Amniotic epithelial cell (primary cell): ENCODE results near the gene KHDC3L.
"Not testable (repeated sequence)": the region's sequence is repeated elsewhere in the genome, so short reads cannot be mapped to it uniquely, and the experiment has no call there.

Experiments
- DNase-seq: peaks from one replicate; pipeline ENCODE4 v3.0.0-alpha.2; 2010; ENCODE audit warnings: low read depth

Gene KHDC3L

GRCh38 chr6:73369563-73369962 is 7.1 kb downstream of the KHDC3L start, which contains the start of gene OOEP:
TSS of gene OOEP (minus strand) at chr6:73369897. CDS start at chr6:73369792, 105 bp downstream.
- no peak for DNase-seq

- no peak for DNase-seq
Measured at GRCh38 chr6:73371984-73372383, 9.5 kb downstream of the KHDC3L start.

- no peak for DNase-seq
Measured at GRCh38 chr6:73372516-73372915, 10.1 kb downstream of the KHDC3L start.

DNA sequence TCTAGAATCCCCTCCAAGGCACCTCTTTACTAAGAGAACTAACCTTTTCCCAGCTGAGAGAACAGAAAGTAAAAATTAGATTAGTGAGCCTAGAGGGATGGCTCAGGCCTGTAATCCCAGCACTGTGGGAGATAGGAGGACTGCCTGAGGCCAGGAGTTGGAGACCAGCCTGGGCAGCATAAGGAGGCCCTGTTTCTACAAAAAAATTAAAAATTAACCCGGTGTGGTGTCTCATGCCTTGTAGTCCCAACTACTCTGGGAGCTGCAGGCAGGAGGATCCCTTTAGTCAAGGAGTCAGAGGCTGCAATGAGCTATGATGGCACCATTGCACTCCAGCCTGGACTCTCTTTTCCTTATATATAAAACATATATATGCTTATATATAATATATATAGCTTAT is 12.8 kb downstream of the KHDC3L start:
- DNase-seq: no peak

GRCh38 chr6:73377225-73377624 is 14.8 kb downstream of the KHDC3L start:
- DNase-seq: peak; percentile 8

DNA sequence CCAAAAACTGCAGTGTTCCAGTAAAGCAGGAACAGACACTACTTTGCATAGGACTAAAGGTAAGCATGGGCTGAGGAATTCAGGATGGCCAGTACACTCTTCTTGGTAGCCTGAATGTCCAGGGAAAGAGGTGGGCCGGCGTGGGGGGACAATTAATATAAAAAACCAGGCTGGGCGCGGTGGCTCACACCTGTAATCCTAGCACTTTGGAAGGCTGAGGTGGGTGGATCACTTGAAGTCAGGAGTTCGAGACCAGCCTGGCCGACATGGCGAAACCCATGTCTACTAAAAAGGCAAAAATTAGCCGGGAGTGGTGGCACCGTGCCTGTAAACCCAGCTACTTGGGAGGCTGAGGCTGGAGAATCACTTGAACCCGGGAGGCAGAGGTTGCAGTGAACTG is 19.1 kb downstream of the KHDC3L start:
- not testable (repeated sequence) for DNase-seq

DNA sequence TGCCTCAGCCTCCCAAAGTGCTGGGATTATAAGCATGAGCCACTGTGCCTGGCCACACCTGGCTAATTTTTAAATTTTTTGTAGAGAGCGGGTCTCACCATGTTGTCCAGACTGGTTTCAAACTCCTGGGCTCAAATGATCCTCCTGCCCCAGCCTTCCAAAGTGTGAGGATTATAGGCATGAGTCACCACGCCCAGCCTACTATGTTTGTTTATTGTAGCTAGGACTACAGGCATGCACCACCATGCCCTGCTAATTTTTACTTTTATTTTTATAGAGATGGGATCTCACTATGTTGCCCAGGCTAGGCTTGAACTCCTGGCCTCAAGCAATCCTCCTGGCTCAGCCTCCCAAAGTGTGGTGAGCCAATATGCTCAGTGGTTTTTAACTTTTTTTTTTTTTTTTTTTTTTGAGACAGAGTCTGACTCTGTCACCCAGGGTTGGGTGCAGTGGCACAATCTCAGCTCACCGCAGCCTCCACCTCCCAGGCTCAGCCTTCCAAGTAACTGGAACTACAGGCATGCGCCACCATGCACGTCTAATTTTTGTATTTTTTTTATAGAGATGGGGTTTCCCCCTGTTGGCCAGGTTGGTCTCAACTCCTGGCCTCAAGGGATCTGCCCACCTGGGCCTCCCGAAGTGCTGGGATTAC is 20.1 kb downstream of the KHDC3L start:
- DNase-seq: no peak

GRCh38 chr6:73388433-73388799 is 26.0 kb downstream of the KHDC3L start:
- DNase-seq: no peak

GRCh38 chr6:73388800-73389512 is 26.5 kb downstream of the KHDC3L start:
- peak; percentile 38 for DNase-seq

DNA sequence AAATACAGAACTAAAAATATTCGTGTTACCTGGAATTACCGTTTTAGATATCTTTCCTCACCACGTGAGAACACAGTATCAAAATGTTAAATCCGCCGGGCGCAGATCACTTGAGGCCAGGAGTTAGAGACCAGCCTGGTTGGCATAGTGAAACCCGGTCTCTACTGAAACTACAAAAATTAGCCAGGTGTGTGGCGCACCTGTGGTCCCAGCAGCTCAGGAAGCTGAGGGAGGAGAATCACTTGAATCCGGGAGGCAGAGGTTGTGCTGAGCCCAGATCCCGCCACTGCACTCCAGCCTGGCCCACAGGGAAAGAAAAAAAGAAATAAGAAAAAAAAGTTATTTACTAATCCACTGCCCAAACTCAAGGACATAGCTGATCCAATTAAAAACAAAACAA is 27.4 kb downstream of the KHDC3L start:
- DNase-seq: no peak

DNA sequence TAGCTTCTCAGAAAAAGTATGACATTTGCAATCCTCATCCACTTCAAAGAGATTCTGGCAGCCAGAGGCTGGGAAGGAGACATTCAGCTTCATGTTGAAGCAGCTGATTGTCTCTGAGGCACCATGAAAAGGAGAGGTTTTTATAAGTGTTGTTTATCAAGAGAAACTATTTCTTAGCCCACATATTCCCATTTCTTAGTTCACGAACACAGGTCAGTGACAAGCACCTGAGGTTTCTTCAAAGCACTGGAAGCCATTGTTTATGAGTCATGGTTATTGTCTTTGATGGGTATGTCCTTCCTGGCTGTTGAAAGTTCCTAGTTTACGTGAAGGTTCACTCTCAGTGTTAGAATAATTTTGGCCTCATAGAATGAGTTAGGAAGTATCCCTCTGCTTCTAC is 29.2 kb downstream of the KHDC3L start:
- DNase-seq: no peak

DNA sequence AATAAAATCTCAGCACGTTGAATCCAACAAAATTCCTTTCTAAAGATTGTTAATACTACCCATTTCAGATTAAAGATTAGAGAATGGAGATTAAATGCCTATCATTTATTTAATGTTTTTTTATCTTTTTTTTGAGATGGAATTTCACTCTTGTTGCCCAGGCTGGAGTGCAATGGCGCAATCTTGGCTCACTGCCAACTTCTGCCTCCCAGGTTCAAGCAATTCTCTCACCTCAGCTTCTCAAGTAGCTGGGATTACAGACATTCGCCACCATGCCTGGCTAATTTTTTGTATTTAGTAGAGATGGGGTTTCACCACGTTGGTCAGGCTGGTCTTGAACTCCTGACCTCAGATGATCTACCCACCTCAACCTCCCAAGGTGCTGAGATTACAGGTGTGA is 29.7 kb downstream of the KHDC3L start:
- DNase-seq: not testable (repeated sequence)

- DNase-seq: no peak
Measured at GRCh38 chr6:73393278-73393677, 30.8 kb downstream of the KHDC3L start.

GRCh38 chr6:73394577-73395354 is 32.3 kb downstream of the KHDC3L start, which contains the start of gene DDX43:
TSS of gene DDX43 (plus strand) at chr6:73394828. CDS start at chr6:73394906, 78 bp downstream.
- DNase-seq: peak; percentile 93

- no peak for DNase-seq
Measured at GRCh38 chr6:73395875-73396274, 33.4 kb downstream of the KHDC3L start.

- DNase-seq: no peak
Measured at GRCh38 chr6:73400656-73401055, 38.2 kb downstream of the KHDC3L start.

GRCh38 chr6:73409395-73409794 is 46.9 kb downstream of the KHDC3L start:
- DNase-seq: no peak

DNA sequence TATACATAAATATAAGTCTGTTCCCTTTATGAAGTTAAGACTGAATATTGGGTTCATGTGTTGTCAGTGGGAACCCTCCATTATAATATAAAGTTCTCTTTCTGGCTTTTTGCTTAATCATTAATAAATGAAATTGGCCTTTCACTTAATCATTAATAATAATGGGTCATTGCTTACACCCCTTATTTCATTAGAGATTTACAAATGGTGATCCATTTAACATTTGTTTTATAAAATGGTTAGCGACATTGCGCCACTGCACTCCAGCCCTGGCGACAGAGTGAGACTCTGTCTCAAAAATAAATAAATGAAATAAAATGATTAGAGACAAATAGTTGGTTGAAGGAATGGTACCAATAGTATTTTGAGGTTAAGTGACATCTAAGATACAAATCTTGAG is 50.6 kb downstream of the KHDC3L start:
- no peak for DNase-seq
